Adrenal gland (tissue), 12 donors: ENCODE measurements around the gene OSTF1. TPM values are rescaled to one million over a fixed set of nuclear protein-coding genes. Genes with fewer than 3 reads are reported as not detected.

ENCODE experiments used
- DNase-seq, 7 donors: peaks; one replicate each; pipeline ENCODE4 v3.0.0-alpha.2; 2019 to 2020
- H3K27ac ChIP-seq, 5 donors: fragments of 200-600 bp; sonication (generic) in 4 of 5; 1 replicate in 3 of 5; 2 replicates in 2 of 5; pipeline versions ENCODE4 v1.5.1 to v1.8.0; 2016 to 2020; ENCODE audit warnings: mild to moderate bottlenecking in 1 of 5
- H3K27me3 ChIP-seq: fragments of 200-600 bp; 2 replicates; pipeline ENCODE4 v1.8.0; 2021
- H3K36me3 ChIP-seq, 2 donors: fragments of 200-600 bp; replicated peaks in 1 of 2; 1 replicate in 1 of 2; 2 replicates in 1 of 2; pipeline versions ENCODE4 v1.5.1 to v1.8.0; 2018 to 2022
- H3K4me1 ChIP-seq, 2 donors: fragments of 200-600 bp; replicated peaks in 1 of 2; 1 replicate in 1 of 2; 2 replicates in 1 of 2; pipeline versions ENCODE4 v1.5.1 to v1.8.0; 2018 to 2021
- H3K4me3 ChIP-seq, 4 donors: fragments of 200-600 bp; sonication (generic) in 3 of 4; one replicate each; pipeline ENCODE4 v1.5.1; 2016 to 2018
- H3K9me3 ChIP-seq, 3 donors: fragments of 200-600 bp; sonication (generic) in 1 of 3; replicated peaks in 1 of 3; 1 replicate in 2 of 3; 2 replicates in 1 of 3; pipeline versions ENCODE4 v1.5.1 to v1.8.0; 2016 to 2021
- POLR2A ChIP-seq, 2 donors: fragments of 450-650 bp; IDR thresholded peaks; one replicate each; pipeline ENCODE4 v1.6.1; 2017; ENCODE audit warnings: antibody characterized with exemption in 2 of 2, mild to moderate bottlenecking in 2 of 2, moderate library complexity in 1 of 2
- WGBS, 4 donors: extraction: QIAGEN DNeasy Blood & Tissue Kit in 2 of 4; methylation state at CpG; one replicate each; pipeline versions ENCODE4 v1.1.5 to v1.1.7; 2013 to 2017; 5-methylcytosine and 5-hydroxymethylcytosine counted together
- intact Hi-C, 2 donors: fragments of 100-400 bp; cut with DNase I; formaldehyde crosslinking; loops; one replicate each; pipeline versions ENCODE4 v1.14.1 to v1.15.0; 2022 to 2023
- polyA plus RNA-seq, 3 donors: library from polyadenylated mRNA; stranded (reverse); fragments of 200-250 nt in 2 of 3; fragments of 350-450 nt in 1 of 3; fragmentation: Illumina TruSeq in 1 of 3; extraction: RNeasy Lipid Tissue Mini Kit (QIAGEN cat#74804) in 1 of 3; gene quantifications; one replicate each; pipeline ENCODE4 v1.2.3, GENCODE V29; 2013 to 2014
- total RNA-seq, 9 donors: library from RNA; depleted of rRNA in 4 of 9; stranded (reverse); fragments of >200 nt in 4 of 9; fragments of 120-200 nt in 1 of 9; fragmentation: NEBNext Ultra II Directional in 1 of 9; extraction: Animal tissue kit (Norgen Biotek cat#: 25700) in 1 of 9; gene quantifications; one replicate each; pipeline versions ENCODE4 v1.1.0 to v1.2.4, GENCODE V29; 2013 to 2023
- TF ChIP-seq, protein P1 (sequence below), 6 experiments: fragments of 450-650 bp in 4 of 6; fragments of 200-600 bp in 2 of 6; sonication (generic) in 1 of 6; IDR thresholded peaks; 1 replicate in 5 of 6; 2 replicates in 1 of 6; pipeline versions ENCODE4 v1.5.1 to v1.8.0; 2016 to 2021; ENCODE audit warnings: antibody characterized with exemption in 6 of 6, mild to moderate bottlenecking in 2 of 6, moderate library complexity in 1 of 6
- donor health status: healthy with polysubstance abuse.
- donor health status: Bipolar disorder and iron deficiency.
- donor health status: DM: yes; HTN: yes; CAD: no.
- donor health status: DM: no; HTN: no; CAD: no.
- donor health status: DM: no; HTN: no; CAD: no.
- donor health status: DM: yes; HTN: yes; CAD: no.

Gene OSTF1
- total and polyA plus RNA-seq, 12 donors: 21.0 to 52.2 (median 34.9) TPM

DNA sequence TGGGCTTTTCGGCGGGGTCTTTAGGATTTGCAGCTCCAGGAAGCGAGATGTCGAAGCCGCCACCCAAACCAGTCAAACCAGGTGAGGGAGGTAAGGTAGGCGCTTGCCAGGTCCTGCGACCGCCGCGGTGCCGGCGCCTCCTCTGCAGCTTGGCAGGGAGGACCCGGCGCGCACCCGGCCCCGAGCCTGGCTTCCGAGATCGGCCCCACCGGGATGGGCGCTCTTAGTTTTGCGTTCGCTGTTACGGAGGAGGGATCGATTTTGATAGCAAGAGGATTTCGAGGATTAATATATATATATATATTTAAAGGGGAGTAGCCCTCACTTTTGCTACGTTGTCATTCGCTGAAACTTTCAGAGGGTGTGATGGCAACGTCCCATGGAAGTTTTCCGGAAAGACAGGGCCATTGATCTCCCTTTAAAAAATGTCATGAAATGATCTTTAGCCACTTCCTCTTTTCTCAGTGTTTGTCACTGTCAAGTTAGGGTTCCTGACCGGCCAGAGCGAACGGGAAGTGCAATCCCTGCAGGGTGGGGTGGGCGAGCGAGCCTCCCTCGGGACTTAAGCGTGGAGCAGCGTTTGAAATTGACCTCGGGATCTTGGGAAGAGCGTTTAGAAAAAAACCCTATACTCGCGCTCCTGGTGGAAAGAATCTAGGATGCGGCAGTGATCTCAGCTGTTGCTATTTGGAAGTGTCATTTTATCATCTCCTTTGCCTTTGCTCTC lies 495 bp downstream of the OSTF1 start:
- intact Hi-C loops: loop anchor here in 1 of 2 donors (10.0 kb wide), 1 partner anchor 64 kb away; the partner anchor contains the start of gene CARNMT1
- no peaks in the 10 kb centered on the region for H3K9me3 ChIP-seq
- H3K27me3 ChIP-seq: no peaks in the 10 kb centered on the region
- TF ChIP-seq, protein P1, sequence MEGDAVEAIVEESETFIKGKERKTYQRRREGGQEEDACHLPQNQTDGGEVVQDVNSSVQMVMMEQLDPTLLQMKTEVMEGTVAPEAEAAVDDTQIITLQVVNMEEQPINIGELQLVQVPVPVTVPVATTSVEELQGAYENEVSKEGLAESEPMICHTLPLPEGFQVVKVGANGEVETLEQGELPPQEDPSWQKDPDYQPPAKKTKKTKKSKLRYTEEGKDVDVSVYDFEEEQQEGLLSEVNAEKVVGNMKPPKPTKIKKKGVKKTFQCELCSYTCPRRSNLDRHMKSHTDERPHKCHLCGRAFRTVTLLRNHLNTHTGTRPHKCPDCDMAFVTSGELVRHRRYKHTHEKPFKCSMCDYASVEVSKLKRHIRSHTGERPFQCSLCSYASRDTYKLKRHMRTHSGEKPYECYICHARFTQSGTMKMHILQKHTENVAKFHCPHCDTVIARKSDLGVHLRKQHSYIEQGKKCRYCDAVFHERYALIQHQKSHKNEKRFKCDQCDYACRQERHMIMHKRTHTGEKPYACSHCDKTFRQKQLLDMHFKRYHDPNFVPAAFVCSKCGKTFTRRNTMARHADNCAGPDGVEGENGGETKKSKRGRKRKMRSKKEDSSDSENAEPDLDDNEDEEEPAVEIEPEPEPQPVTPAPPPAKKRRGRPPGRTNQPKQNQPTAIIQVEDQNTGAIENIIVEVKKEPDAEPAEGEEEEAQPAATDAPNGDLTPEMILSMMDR (IDR thresholded peaks at IDR 0.05): peak in 5 of 6 experiments; percentile 31 to 61 (median 47)
- peak in 1 of 2 donors; percentile 48 for TF ChIP-seq POLR2A (IDR thresholded peaks at IDR 0.05)
- H3K27ac ChIP-seq: peak overlapping the region; percentile 89 to 98 (median 96)
- H3K4me3 ChIP-seq: peak overlapping the region; percentile 78 to 91 (median 85)
- 0% methylated on average over 28 to 43 of the region's 43 CpGs for WGBS, 4 donors
- H3K36me3 ChIP-seq: no peaks in the 10 kb centered on the region
- DNase-seq: peak; percentile 55 to 85 (median 71)
- H3K4me1 ChIP-seq: peaks cover 0 to 62% of the 10 kb centered on the region in 2 donors

DNA sequence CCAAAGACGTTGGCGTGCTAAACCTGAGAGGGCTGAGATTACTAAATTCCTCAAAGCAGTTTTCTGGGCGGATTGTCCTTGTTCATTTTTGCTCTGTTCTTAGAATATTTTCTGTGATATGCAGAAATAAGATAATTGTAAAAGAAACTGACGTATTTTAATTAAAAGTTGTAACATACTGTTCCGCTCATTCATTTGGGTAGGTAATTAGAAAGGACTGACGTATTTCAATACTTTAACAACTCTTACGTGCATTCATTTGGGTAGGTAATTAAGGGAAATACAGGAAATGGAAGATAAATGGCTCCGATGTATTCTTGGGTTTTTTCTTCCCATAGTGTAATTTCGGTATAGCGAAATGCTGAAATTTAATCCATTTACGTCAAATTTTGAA lies 1.1 kb downstream of the OSTF1 start:
- Histone ChIP-seq H3K27ac (peak overlapping the region in 4 of 5 donors; percentile 96 to 98 (median 96)), H3K36me3 (no peaks in the 10 kb centered on the region), H3K4me3 (peak overlapping the region in 3 of 4 donors; percentile 82 to 91 (median 88)), H3K9me3 (no peaks in the 10 kb centered on the region), H3K27me3 (no peaks in the 10 kb centered on the region), H3K4me1 (peaks cover 0 to 57% of the 10 kb centered on the region in 2 donors)
- 13 to 16% (median 14%) methylated on average over 11 of the region's 11 CpGs for WGBS, 4 donors
- DNase-seq: no peak
- no peak for TF ChIP-seq POLR2A (IDR thresholded peaks at IDR 0.05)
- TF ChIP-seq, protein P1 (IDR thresholded peaks at IDR 0.05): no peak
- intact Hi-C loops: loop anchor here in 1 of 2 donors (10.0 kb wide), 1 partner anchor 65 kb away; the partner anchor contains the start of gene CARNMT1

DNA sequence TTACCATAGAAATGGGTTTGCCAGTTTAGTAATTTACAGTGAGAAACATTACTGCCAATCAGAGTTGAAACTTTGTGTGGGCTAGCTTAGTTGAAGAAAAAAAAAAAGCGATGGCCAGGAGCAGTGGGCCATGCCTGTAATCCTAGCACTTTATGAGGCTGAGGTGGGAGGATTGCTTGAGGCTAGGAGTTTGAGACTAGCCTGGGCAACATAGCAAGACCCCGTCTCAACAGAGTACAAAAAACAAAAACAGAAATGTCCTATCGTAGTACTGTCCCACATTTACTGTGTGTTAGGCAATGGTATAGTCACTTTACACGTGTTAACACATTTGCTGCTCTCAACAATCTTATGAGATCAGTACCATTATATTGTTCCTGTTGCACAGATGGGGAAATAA lies 2.3 kb downstream of the OSTF1 start:
- H3K36me3 ChIP-seq: no peaks in the 10 kb centered on the region
- intact Hi-C loops: no loop called here
- no peak for TF ChIP-seq POLR2A (IDR thresholded peaks at IDR 0.05)
- H3K4me3 ChIP-seq: no peak overlapping the region
- H3K27ac ChIP-seq: no peak overlapping the region
- WGBS, 4 donors: 84 to 98% (median 86%) methylated on average over 4 of the region's 4 CpGs
- no peak for DNase-seq
- no peaks in the 10 kb centered on the region for H3K9me3 ChIP-seq
- H3K27me3 ChIP-seq: no peaks in the 10 kb centered on the region
- H3K4me1 ChIP-seq: peaks cover 0 to 56% of the 10 kb centered on the region in 2 donors

DNA sequence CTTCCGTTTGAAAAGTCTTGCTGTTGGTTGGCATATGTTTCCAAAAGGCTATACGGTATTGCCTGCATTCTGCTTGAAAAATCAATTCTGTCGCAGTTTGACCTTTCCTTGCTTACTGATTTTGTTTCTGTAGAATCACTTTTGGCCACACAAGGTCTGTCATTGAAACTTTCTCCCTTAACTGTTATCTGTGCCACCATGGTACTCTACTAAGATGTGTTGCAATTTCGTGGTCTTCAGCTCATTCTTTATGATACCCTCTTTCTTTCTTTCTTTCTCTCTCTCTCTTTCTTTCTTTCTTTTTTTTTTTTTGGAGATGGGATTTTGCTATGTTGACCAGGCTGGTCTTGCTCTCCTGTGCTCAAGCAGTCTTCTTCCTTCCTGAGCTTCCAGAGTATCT lies 4.5 kb downstream of the OSTF1 start:
- Histone ChIP-seq H3K9me3 (no peaks in the 10 kb centered on the region), H3K4me1 (peaks cover 0 to 57% of the 10 kb centered on the region in 2 donors), H3K27ac (no peak overlapping the region), H3K4me3 (no peak overlapping the region), H3K27me3 (no peaks in the 10 kb centered on the region), H3K36me3 (no peaks in the 10 kb centered on the region)
- no peak for DNase-seq
- intact Hi-C loops: no loop called here
- TF ChIP-seq, protein P1 (IDR thresholded peaks at IDR 0.05): no peak
- TF ChIP-seq POLR2A (IDR thresholded peaks at IDR 0.05): no peak
- WGBS, 4 donors: 78 to 80% (median 79%) methylated on average over 4 of the region's 4 CpGs
